GM13976 (cell line): ENCODE results near the gene BFSP2.

Experiments
- DNase-seq: peaks from one replicate; pipeline ENCODE4 v3.0.0; 2012; ENCODE audit warnings: low spot score
- in situ Hi-C: fragments of 300-500 bp; cut with MboI; formaldehyde crosslinking; loops from one replicate; pipeline ENCODE4 v1.12.0; 2022; ENCODE audit warnings: low sequenced_read_pairs, mixed read lengths, inconsistent platforms; ENCODE audit not compliant: unreplicated experiment
- TF ChIP-seq, protein P1 (sequence below): IDR thresholded peaks from 2 replicates; pipeline ENCODE4 v1.5.1; 2012; ENCODE audit warnings: borderline replicate concordance, mild to moderate bottlenecking; ENCODE audit not compliant: insufficient read depth; ENCODE audit errors: extremely low read depth, missing control alignments, control extremely low read depth

Gene BFSP2

DNA sequence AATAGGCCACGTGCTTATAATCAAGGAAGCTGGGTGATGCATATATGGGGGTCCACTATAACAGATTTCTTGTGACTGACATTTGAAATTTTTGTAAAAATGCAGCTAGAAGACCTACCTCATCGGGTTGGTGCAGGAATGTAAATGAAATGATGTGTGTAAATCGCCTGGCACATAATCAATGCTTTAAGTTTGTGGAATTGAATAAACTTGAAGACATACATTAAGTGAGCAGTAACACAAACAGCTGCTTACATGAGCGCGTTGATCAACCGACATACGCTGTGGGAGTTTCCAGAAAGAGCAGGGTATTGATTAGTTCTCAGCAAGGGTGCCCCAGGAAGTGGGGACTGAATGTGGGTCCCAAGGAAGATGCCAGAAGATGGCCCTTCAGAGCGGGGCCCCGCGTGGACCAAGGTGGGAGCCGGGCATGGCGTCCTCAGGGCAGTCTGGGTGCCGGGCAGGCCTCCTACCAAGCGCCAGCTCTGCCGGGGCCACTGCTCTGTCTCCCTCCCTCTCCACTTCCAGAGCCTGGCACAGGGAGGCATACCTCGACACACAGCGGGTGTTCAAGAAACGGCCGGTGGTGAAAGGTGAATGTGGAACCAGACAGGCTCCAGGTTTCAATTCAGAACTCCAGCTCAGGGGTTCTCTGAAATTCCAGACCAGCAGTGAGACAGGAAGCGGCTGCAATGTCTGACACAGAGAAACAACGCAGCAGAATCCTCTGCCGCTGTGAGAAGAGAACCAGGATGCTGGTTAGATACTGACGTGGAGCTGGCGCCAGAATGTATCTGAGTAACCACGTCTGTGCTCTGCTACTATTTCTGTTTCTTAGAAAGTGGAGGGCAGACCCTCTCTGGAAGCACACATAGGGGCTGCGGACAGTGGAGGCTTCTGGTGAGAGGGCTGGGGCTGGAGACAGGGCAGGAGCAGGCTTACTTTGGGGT is 12.6 kb downstream of the BFSP2 start:
- in situ Hi-C loops, result no loop called here
- no peak for DNase-seq
- TF ChIP-seq, protein P1, sequence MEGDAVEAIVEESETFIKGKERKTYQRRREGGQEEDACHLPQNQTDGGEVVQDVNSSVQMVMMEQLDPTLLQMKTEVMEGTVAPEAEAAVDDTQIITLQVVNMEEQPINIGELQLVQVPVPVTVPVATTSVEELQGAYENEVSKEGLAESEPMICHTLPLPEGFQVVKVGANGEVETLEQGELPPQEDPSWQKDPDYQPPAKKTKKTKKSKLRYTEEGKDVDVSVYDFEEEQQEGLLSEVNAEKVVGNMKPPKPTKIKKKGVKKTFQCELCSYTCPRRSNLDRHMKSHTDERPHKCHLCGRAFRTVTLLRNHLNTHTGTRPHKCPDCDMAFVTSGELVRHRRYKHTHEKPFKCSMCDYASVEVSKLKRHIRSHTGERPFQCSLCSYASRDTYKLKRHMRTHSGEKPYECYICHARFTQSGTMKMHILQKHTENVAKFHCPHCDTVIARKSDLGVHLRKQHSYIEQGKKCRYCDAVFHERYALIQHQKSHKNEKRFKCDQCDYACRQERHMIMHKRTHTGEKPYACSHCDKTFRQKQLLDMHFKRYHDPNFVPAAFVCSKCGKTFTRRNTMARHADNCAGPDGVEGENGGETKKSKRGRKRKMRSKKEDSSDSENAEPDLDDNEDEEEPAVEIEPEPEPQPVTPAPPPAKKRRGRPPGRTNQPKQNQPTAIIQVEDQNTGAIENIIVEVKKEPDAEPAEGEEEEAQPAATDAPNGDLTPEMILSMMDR, result no peak

DNA sequence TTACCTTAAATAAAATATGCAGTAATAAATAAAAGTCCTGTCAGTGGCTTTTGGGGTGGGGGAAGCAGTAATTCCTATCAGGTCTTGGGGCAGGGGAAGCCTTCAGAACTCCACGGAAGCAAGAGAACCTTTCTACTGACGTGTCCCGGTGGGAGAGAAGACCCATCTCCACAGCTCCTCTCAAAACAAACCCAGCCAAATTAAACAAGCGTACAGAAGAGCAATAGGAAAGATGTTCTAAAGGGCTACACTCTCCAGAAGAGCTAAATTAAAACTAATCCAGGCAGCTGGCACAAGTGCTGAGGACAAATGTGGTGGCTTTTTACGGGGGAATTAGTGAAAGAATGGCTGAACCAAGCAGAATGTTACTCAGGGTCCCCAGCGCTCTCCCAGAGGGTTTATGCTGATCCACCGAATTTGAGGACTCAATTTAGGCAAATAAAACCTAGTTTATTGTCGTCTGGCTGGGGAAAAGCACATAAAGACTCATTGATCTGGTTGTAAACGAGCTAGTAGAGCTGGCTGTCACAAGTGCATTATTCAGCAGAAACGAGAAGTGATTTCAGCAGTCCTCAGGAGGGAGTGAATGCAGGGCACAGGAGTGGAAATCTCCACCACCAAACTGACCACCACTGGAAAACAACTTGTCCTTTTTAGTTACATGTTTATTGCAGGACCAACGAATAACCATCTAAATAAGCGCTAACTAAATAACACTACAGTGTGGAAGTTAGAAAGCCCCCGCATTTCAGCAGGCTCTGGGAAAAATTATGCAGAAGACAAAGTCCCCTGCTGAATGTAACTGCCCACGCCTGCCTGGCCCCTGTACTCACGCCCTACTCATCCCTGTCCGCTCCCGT is 13.5 kb downstream of the BFSP2 start:
- no peak for DNase-seq
- TF ChIP-seq, protein P1, result no peak
- in situ Hi-C loops, result no loop called here

DNA sequence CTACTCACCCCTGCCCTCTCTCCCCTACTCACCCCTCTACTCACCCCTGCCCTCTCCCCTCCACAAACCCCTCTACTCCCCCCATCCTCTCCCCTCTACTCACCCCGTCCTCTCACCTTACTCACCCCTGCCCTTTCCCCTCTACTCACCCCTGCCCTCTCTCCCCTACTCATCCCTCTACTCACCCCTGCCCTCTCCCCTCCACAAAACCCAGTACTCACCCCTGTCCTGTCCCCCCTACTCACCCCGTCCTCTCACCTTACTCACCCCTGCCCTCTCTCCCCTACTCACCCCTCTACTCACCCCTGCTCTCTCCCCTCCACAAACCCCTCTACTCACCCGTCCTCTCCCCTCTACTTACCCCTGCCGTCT is 14.2 kb downstream of the BFSP2 start:
- TF ChIP-seq, protein P1, result no peak
- DNase-seq, result no peak
- in situ Hi-C loops, result no loop called here

DNA sequence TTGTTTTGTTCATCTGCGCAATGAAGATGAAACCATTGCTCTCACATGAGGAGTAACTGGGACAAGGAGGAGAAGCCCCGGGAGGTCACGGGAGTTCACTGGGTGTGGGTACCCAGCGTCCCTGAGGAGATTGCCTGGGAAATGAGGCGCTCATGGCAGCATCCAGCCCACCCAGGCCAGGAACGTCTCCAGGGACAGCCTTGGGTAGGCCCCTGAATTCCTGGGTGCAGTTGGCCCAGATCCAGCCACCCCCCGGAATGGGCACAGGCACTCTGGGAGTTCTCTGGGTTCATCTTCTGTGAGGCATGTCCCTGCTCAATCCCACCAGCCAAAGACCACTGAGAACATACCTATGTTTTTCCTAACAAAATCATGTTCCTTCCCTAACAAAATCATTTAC is 18.5 kb downstream of the BFSP2 start:
- no peak for DNase-seq
- TF ChIP-seq, protein P1, result no peak
- in situ Hi-C loops, result no loop called here

DNA sequence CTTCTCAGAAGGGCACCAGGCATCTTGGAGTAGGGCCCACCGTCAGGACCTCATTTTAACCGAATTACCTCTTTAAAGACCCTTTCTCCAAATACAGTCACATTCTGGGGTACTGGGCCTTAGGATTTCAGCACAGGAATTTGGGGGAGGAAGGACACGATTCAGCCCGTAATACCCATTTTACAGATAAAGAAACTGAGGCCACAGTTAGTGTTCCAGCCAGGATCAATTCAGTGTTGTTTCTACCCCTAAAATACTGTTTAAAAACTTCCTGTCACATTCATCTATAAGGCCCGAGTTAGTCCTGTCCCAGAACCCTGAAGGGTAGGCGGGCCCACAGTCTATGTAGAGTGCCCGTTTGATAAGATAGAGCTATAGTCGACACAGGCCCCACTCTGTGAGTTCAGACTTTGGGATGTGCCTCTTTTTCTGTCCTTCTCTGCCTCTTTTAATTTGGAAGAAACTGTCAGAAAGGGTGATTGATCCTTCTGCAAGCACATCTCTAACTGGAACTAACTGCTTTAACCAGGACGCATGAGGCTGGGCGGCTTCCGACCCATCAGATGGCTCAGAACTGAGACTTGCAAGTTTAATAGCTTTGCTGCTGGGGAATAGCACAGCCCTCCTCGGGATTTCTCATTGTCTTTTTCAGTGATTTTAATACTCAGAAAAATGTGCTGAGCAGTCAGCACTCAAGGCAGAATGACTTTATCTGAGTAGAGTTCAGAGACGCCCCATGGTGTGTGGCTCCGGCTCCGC is 19.5 kb downstream of the BFSP2 start:
- DNase-seq, result no peak
- in situ Hi-C loops, result no loop called here
- TF ChIP-seq, protein P1, result no peak
